HEK293 (cell line): Measurements from ENCODE around the gene TPCN2.

Source experiments
- CTCF ChIA-PET: fragments of 350-600 bp; formaldehyde crosslinking; extraction: SDS; loops from one replicate; lab custom pipeline; 2021; ENCODE audit warnings: antibody characterized with exemption; lab: Yijun Ruan, JAX
- POLR2A ChIA-PET: fragments of 300-600 bp; formaldehyde crosslinking; extraction: SDS; loops from one replicate; lab custom pipeline; 2020; ENCODE audit warnings: antibody characterized with exemption, inconsistent platforms; lab: Yijun Ruan, JAX
- H3K27ac ChIP-seq: fragments of 200-500 bp; sonication (Bioruptor generic); 2 replicates; pipeline ENCODE4 v1.5.1; 2014; ENCODE audit warnings: low read depth, low read length, control low read depth, inconsistent platforms; ENCODE audit errors: extremely low read depth
- H3K36me3 ChIP-seq, 2 experiments: fragments of 200-500 bp in 1 of 2; sonication (Bioruptor generic) in 1 of 2; 1 replicate in 1 of 2; 2 replicates in 1 of 2; pipeline ENCODE4 v1.5.1; 2014 to 2017; ENCODE audit warnings: inconsistent platforms in 2 of 2, low read length in 2 of 2; ENCODE audit not compliant: control insufficient read depth in 2 of 2, insufficient read depth in 1 of 2
- H3K4me1 ChIP-seq: fragments of 200-500 bp; sonication (Bioruptor generic); 2 replicates; pipeline ENCODE4 v1.5.1; 2014; ENCODE audit warnings: mild to moderate bottlenecking, low read length, inconsistent platforms; ENCODE audit not compliant: control insufficient read depth, insufficient read depth
- H3K4me3 ChIP-seq: 2 replicates; pipeline ENCODE4 v1.5.1; 2011; ENCODE audit warnings: low read depth, mild to moderate bottlenecking, control low read depth, low read length, moderate library complexity
- H3K9me3 ChIP-seq: fragments of 200-500 bp; sonication (Bioruptor generic); 2 replicates; pipeline ENCODE4 v1.5.1; 2014; ENCODE audit warnings: low read depth, low read length, inconsistent platforms; ENCODE audit not compliant: control insufficient read depth, insufficient read depth
- CTCF ChIP-seq: fragments of 450-650 bp; formaldehyde crosslinking; IDR thresholded peaks from 2 replicates; pipeline ENCODE4 v1.5.1; 2016; ENCODE audit warnings: missing biosample characterization, missing genetic modification characterization
- FEZF1 ChIP-seq: fragments of 450-650 bp; formaldehyde crosslinking; IDR thresholded peaks from 2 replicates; pipeline ENCODE4 v1.5.1; 2016; ENCODE audit warnings: missing biosample characterization, missing genetic modification characterization
- GLIS2 ChIP-seq: fragments of 450-650 bp; formaldehyde crosslinking; IDR thresholded peaks from 2 replicates; pipeline ENCODE4 v1.5.1; 2016; ENCODE audit warnings: missing biosample characterization, missing genetic modification characterization
- KLF1 ChIP-seq: fragments of 450-650 bp; formaldehyde crosslinking; IDR thresholded peaks from 2 replicates; pipeline ENCODE4 v1.5.1; 2016; ENCODE audit warnings: missing biosample characterization, missing genetic modification characterization
- KLF8 ChIP-seq: fragments of 450-650 bp; formaldehyde crosslinking; IDR thresholded peaks from 2 replicates; pipeline ENCODE4 v1.5.1; 2016; ENCODE audit warnings: missing biosample characterization, missing genetic modification characterization
- MEIS1 ChIP-seq: sonication (generic); formaldehyde crosslinking; IDR thresholded peaks from 2 replicates; pipeline ENCODE4 v1.8.1; 2022; ENCODE audit warnings: missing genetic modification reagents, mild to moderate bottlenecking, borderline replicate concordance
- MYNN ChIP-seq: fragments of 450-650 bp; formaldehyde crosslinking; IDR thresholded peaks from 2 replicates; pipeline ENCODE4 v1.5.1; 2016; ENCODE audit warnings: missing biosample characterization, missing genetic modification characterization, borderline replicate concordance
- OVOL3 ChIP-seq: fragments of 450-650 bp; formaldehyde crosslinking; IDR thresholded peaks from 2 replicates; pipeline ENCODE4 v1.5.1; 2016; ENCODE audit warnings: missing biosample characterization, missing genetic modification characterization
- PATZ1 ChIP-seq: fragments of 450-650 bp; formaldehyde crosslinking; IDR thresholded peaks from 2 replicates; pipeline ENCODE4 v1.5.1; 2016; ENCODE audit warnings: missing biosample characterization, missing genetic modification characterization
- REST ChIP-seq: fragments of 450-650 bp; formaldehyde crosslinking; IDR thresholded peaks from 2 replicates; pipeline ENCODE4 v1.5.1; 2016; ENCODE audit warnings: missing biosample characterization, missing genetic modification characterization
- SCRT2 ChIP-seq: fragments of 450-650 bp; formaldehyde crosslinking; IDR thresholded peaks from 2 replicates; pipeline ENCODE4 v1.5.1; 2016; ENCODE audit warnings: missing biosample characterization, missing genetic modification characterization
- SP2 ChIP-seq: fragments of 450-650 bp; formaldehyde crosslinking; IDR thresholded peaks from 2 replicates; pipeline ENCODE4 v1.5.1; 2016; ENCODE audit warnings: missing biosample characterization, missing genetic modification characterization
- SP3 ChIP-seq: fragments of 450-650 bp; formaldehyde crosslinking; IDR thresholded peaks from 2 replicates; pipeline ENCODE4 v1.5.1; 2016; ENCODE audit warnings: missing biosample characterization, missing genetic modification characterization
- TSHZ1 ChIP-seq: fragments of 450-650 bp; formaldehyde crosslinking; IDR thresholded peaks from 2 replicates; pipeline ENCODE4 v1.5.1; 2016; ENCODE audit warnings: missing biosample characterization, missing genetic modification characterization, borderline replicate concordance
- YY1 ChIP-seq: fragments of 450-650 bp; formaldehyde crosslinking; IDR thresholded peaks from 2 replicates; pipeline ENCODE4 v1.5.1; 2018; ENCODE audit warnings: missing biosample characterization, missing genetic modification characterization
- ZBTB26 ChIP-seq: fragments of 450-650 bp; formaldehyde crosslinking; optimal IDR thresholded peaks from 2 replicates; pipeline ENCODE3; 2016; ENCODE audit warnings: missing biosample characterization, mild to moderate bottlenecking, missing genetic modification characterization
- ZFHX2 ChIP-seq: fragments of 450-650 bp; formaldehyde crosslinking; conservative IDR thresholded peaks from 2 replicates; pipeline ENCODE4 v1.5.1; 2016; ENCODE audit warnings: missing biosample characterization, missing genetic modification characterization
- ZFP69B ChIP-seq: fragments of 450-650 bp; formaldehyde crosslinking; IDR thresholded peaks from 2 replicates; pipeline ENCODE4 v1.5.1; 2016; ENCODE audit warnings: missing biosample characterization, missing genetic modification characterization
- ZNF10 ChIP-seq: fragments of 450-650 bp; formaldehyde crosslinking; IDR thresholded peaks from 2 replicates; pipeline ENCODE4 v1.5.1; 2017; ENCODE audit warnings: missing biosample characterization, missing genetic modification characterization
- ZNF133 ChIP-seq: fragments of 450-650 bp; formaldehyde crosslinking; IDR thresholded peaks from 2 replicates; pipeline ENCODE4 v1.5.1; 2016; ENCODE audit warnings: missing biosample characterization, missing genetic modification characterization
- ZNF2 ChIP-seq: fragments of 450-650 bp; formaldehyde crosslinking; IDR thresholded peaks from 2 replicates; pipeline ENCODE4 v1.5.1; 2016; ENCODE audit warnings: missing biosample characterization, missing genetic modification characterization
- ZNF248 ChIP-seq: fragments of 450-650 bp; formaldehyde crosslinking; IDR thresholded peaks from 2 replicates; pipeline ENCODE4 v1.5.1; 2017; ENCODE audit warnings: missing biosample characterization, missing genetic modification characterization
- ZNF335 ChIP-seq: fragments of 450-650 bp; formaldehyde crosslinking; conservative IDR thresholded peaks from 2 replicates; pipeline ENCODE4 v1.5.1; 2016; ENCODE audit warnings: missing biosample characterization, missing genetic modification characterization
- ZNF501 ChIP-seq: fragments of 450-650 bp; formaldehyde crosslinking; IDR thresholded peaks from 2 replicates; pipeline ENCODE4 v1.5.1; 2016; ENCODE audit warnings: missing biosample characterization, missing genetic modification characterization
- ZNF830 ChIP-seq: fragments of 450-650 bp; IDR thresholded peaks from 2 replicates; pipeline ENCODE4 v1.5.0; 2018; ENCODE audit warnings: missing biosample characterization, missing genetic modification characterization, low read depth, mild to moderate bottlenecking, moderate library complexity
- ZXDB ChIP-seq: fragments of 450-650 bp; formaldehyde crosslinking; IDR thresholded peaks from 2 replicates; pipeline ENCODE4 v1.5.1; 2016; ENCODE audit warnings: missing biosample characterization, missing genetic modification characterization

Gene TPCN2

GRCh38 chr11:69048694-69049489 is at the start of gene TPCN2:
Gene TPCN2 (plus strand): TSS chr11:69048932. CDS start chr11:69048998, 66 bp downstream.
- CTCF ChIA-PET: interaction anchor here (0.6 kb wide), 5 partner anchors 41 to 899 kb away, joined by 3 to 4 read pairs (median 3); no protein-coding TSS in a partner anchor
- TF ChIP-seq MEIS1: no peak
- TF ChIP-seq KLF1: peak; percentile 84
- TF ChIP-seq ZNF335: peak; percentile 23; the same call in 1 of the 2 replicates
- no peak for TF ChIP-seq OVOL3 (tag by site-specific recombination)
- peak; percentile 89 for TF ChIP-seq SP3 (tag by site-specific recombination)
- no peak for TF ChIP-seq FEZF1 (tag by site-specific recombination)
- peak; percentile 70 for TF ChIP-seq ZBTB26 (tag by site-specific recombination)
- TF ChIP-seq KLF8 (tag by site-specific recombination): peak; percentile 66
- TF ChIP-seq SP2: peak; percentile 89
- TF ChIP-seq MYNN (tag by site-specific recombination): no peak
- no peak for TF ChIP-seq CTCF
- no peak for TF ChIP-seq ZNF2 (tag by site-specific recombination)
- TF ChIP-seq TSHZ1: no peak
- peak; percentile 21; the same call in 1 of the 2 replicates for TF ChIP-seq YY1 (tag by site-specific recombination)
- no peak for TF ChIP-seq ZNF248 (tag by site-specific recombination)
- TF ChIP-seq PATZ1 (tag by site-specific recombination): peak; percentile 46; the same call in 1 of the 2 replicates
- no peak for TF ChIP-seq ZNF133 (tag by site-specific recombination)
- TF ChIP-seq ZNF501 (tag by site-specific recombination): no peak
- TF ChIP-seq REST: no peak
- TF ChIP-seq ZFP69B: no peak
- peak; percentile 94 for TF ChIP-seq ZXDB (tag by site-specific recombination)
- TF ChIP-seq ZNF10: no peak
- 0 out of 2 replicates have a peak, but pooled peaks have one; percentile 34 for TF ChIP-seq GLIS2 (tag by site-specific recombination)
- peak; percentile 60 for TF ChIP-seq ZFHX2
- TF ChIP-seq SCRT2 (tag by site-specific recombination): no peak
- TF ChIP-seq ZNF830: no peak

More at GRCh38 chr11:69048694-69049489, at the start of gene TPCN2:
- Histone ChIP-seq H3K4me1 (no peaks in the 10 kb centered on the region), H3K9me3 (no peaks in the 10 kb centered on the region), H3K4me3 (peak within 1 kb of the TSS; percentile 70), H3K27ac (peak within 1 kb of the TSS; percentile 79; the same call in 1 of the 2 replicates), H3K36me3 (peaks cover 0 to 5% of the 10 kb centered on the region in 2 experiments; a peak in 1 of 3 replicates)
- POLR2A ChIA-PET: interaction anchor here (0.5 to 1.9 kb wide), 10 partner anchors 12 to 777 kb away, joined by 3 to 9 read pairs (median 4); partner anchors contain the start of genes C11orf24, IGHMBP2, LTO1 and MRPL21
